Stimulated activated CD8-positive, alpha-beta memory T cell treated with anti-CD3 and anti-CD28 coated beads, Interleukin-4, amount 100 ng/mL, for 1 hour (primary cell): Measurements from ENCODE around the gene KLHL29.
"Not testable (repeated sequence)": the region's sequence is repeated elsewhere in the genome, so short reads cannot be mapped to it uniquely, and the experiment has no call there.

Experiments used
- DNase-seq, 2 donors: peaks; one replicate each; pipeline ENCODE4 v3.0.0-alpha.2; 2020; ENCODE audit warnings: low read depth in 2 of 2, low spot score in 1 of 2

The KLHL29 gene

GRCh38 chr2:23703583-23704385 is 318.8 kb downstream of the KLHL29 start:
- no peak for DNase-seq

GRCh38 chr2:23705771-23706612 is 321.0 kb downstream of the KLHL29 start:
- no peak for DNase-seq

- no peak for DNase-seq
Observed at GRCh38 chr2:23706613-23707078, 321.7 kb downstream of the KLHL29 start.

GRCh38 chr2:23707096-23707495 is 322.1 kb downstream of the KLHL29 start:
- no peak for DNase-seq

- no peak for DNase-seq
Observed at GRCh38 chr2:23708771-23709170, 323.8 kb downstream of the KLHL29 start.

DNA sequence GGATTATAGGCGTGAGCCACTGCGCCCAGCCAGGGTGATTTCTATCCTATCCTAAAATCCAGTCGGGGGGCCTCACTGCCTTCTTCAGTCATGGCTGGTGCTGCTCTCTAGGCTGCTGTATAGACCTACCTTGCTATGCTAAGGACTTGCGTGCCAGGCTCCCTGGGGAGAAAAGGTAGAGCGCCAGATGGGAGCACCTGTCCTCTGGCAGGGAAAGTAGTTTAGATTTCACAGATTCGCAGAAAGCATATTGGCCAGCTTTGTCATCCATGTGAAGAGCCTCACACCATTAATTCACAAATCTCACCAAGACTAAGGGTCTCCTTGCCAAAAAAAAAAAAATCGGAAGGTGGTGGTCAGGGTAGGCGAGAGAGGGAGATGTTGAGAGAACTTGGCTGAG is 324.3 kb downstream of the KLHL29 start:
- no peak for DNase-seq

- DNase-seq: no peak
Observed at GRCh38 chr2:23711979-23712755, 327.2 kb downstream of the KLHL29 start.

DNA sequence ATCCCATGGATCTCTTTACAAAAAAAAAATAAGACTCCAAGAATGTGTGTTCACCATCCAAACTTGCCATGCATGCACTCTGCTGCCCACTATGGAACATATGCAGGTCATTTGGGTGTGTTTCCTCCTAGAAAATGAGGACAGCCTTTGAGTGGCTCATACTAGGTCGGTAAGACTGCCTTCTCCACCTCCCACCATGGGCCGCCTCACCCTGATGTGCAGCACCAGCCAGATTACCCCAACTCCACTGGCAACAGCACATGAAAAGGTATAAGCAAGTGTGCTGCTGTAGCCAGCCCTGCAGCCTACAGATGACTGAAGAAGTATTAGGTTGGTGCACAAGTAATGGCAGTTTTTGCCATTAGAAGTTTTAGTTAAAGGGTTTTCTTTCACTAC is 327.8 kb downstream of the KLHL29 start:
- DNase-seq: no peak

GRCh38 chr2:23713351-23713750 is 328.4 kb downstream of the KLHL29 start:
- no peak for DNase-seq

DNA sequence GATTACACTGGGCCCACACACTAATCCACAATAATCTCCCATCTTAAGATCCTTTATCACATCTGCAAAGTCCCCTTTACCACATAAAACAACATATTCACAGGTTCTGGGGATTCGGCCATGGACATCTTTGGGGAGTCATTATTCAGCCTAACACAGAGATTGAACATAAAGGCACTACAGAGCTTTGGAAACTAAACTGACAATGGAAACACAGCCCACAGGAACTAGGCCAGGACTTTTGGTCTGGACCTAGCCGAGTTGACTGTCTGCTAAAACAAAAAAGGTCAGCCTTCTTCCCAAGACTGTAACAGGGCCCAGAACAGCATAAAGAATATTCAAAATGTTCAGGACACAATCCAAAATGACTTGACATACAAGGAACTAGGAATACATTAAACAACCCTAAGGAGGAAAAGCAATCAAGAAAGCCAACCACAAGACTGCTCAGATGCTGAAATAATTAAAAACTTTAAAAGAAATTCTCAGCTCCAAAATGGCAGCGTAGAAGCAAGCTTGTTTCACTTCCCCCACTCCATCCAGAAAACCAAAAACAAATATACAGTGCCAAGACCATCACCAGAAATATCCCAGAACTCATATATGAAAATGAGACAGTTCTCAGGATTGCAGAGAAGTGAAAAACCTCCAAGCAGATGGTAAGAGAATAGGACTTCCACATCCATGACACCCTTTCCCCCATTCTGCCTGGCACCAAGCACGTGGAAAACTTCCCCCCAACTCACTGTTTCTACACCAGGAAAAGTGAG is 334.1 kb downstream of the KLHL29 start:
- DNase-seq: no peak

- DNase-seq: no peak
Observed at GRCh38 chr2:23719716-23720115, 334.7 kb downstream of the KLHL29 start.

DNA sequence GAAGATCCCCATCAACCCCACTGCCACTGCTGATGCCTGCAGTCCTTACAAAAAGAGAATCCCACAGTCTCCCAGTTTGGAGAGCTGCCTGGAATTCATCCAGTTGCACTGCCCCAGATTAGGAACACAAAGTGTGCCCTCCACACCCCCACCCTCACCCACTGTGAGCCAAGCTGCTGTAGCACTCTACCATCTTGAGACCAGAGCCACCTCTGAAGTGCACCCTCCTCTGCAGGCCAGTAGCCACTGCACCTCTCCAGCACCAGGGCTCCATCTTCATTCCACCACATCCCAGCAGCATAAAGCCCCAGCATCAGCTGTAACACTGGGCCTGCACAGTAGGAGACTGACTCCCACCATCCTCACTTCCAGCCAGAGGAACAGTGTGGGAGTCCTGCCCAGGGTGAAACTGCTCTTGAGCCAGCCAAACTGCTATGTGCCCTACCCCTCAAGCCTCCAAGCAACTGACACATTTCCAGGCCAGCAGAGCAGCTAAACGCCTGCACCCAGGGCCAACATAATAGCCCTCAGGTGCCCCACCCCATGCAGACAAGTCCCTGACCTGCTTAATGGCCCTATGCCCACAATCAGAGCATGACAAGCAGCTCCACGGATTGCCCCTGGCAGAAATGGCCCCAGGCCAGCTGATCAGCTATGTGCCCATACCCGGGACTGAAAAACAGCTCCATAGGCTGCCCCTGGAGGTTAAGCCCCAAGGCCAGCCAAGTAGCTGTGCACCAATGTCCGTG is 335.9 kb downstream of the KLHL29 start:
- no peak for DNase-seq

- no peak for DNase-seq
Observed at GRCh38 chr2:23721454-23721826, 336.5 kb downstream of the KLHL29 start.

GRCh38 chr2:23722255-23722654 is 337.3 kb downstream of the KLHL29 start:
- DNase-seq: no peak

DNA sequence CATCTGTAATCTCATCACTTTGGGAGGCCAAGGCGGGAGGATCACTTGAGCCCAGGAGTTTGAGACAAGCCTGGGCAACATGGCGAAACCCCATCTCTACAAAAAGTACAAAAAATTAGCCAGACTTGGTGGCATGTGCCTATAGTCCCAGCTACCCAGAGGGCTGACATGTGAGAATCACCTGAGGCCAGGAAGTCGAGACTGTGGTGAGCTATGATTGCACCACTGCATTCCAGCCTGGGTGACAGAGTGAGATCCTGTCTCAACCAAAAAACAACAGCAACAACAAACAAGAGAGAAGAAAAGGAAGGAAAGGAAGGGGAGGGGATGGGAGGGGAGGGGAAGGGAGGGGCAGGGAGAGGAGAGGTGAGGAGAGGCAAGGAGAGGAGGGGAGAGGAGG is 338.1 kb downstream of the KLHL29 start:
- DNase-seq: not testable (repeated sequence)

GRCh38 chr2:23734416-23734815 is 349.4 kb downstream of the KLHL29 start:
- no peak for DNase-seq

DNA sequence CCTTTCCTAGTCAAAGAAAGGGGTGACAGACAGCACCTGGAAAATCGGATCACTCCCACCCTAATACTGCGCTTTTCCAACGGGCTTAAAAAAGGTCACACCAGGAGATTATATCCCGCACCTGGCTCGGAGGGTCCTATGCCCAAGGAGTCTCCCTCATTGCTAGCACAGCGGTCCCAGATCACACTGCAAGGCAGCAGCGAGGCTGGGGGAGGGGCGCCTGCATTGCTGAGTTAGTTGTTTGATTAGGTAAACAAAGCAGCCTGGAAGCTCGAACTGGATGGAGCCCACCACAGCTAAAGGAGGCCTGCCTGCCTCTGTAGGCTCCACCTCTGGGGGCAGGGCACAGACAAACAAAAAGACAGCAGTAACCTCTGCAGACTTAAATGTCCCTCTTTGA is 351.8 kb downstream of the KLHL29 start:
- DNase-seq: not testable (repeated sequence)

DNA sequence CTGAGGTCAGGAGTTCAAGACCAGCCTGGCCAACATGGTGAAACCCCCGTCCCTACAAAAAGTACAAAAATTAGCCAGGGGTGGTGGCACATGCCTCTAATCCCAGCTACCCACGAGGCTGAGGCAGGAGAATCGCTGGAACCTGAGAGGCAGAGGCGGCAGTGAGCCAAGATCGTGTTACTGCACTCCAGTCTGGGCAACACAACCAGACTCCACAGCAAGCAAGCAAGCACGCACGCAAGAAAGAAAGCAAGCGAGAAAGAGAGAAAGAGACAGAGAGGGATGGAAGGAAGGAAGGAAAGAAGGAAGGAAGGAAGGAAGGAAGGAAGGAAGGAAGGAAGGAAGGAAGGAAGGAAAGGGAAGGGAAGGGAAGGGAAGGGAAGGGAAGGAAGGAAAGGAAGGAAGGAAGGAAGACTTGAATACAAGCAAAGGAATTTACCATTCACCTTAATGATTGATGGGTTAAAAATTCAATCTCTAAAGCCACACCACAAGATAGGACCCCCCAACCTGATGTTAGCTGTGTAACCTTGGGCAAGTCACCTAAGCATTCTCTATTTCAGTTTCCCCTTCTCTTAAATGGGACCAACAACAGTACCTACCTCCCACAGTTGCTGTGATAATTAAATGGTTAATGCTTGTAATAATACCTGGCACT is 360.2 kb downstream of the KLHL29 start:
- DNase-seq: no peak

DNA sequence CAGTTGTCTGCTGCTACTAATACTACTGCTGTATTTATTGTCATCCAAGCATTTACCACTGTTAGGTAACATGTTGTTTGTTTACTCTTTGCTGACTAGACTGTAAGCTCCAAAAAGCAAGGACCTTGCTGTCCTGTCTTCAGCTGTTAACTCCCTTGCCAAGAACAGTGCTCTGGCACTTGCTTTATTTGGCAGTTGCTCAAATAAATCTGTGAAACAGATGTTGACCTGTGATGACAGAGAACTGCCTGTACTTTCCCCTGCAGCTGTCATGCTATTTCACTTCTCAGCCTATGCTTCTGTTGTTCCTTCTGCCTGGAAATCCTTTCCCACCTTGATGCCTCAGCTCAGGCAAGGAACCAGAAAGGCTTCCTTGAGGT is 360.7 kb downstream of the KLHL29 start:
- no peak for DNase-seq
